H1 (cell line): ENCODE results near the gene KAT5. TPM values are rescaled to one million over a fixed set of nuclear protein-coding genes. Genes with fewer than 3 reads are reported as not detected.

ENCODE experiments used
- CTCF ChIA-PET: fragments of 300-600 bp; sonication (Branson Sonifier 250); formaldehyde crosslinking; loops from one replicate; lab custom pipeline; 2021; ENCODE audit not compliant: partially characterized antibody; lab: Charles Lee
- POLR2A ChIA-PET: fragments of 300-600 bp; sonication (Branson Sonifier 250); formaldehyde crosslinking; loops from one replicate; lab custom pipeline; 2021; ENCODE audit warnings: inconsistent platforms; ENCODE audit not compliant: partially characterized antibody; lab: Charles Lee
- DNase-seq, 2 experiments: peaks; one replicate each; pipeline versions ENCODE4 v3.0.0 to v3.0.0-alpha.2; 2010 to 2022; ENCODE audit warnings: low spot score in 2 of 2, low read depth in 1 of 2, mixed read lengths in 1 of 2
- FAIRE-seq: peaks from 2 replicates; lab custom pipeline; 2011; peaks lifted over from hg19 to GRCh38; lab: Jason Lieb, UNC
- H2AFZ ChIP-seq: 2 replicates; pipeline ENCODE4 v1.8.1; 2012; ENCODE audit warnings: low read length, inconsistent platforms
- H2AK5ac ChIP-seq: 2 replicates; pipeline ENCODE4 v1.6.1; 2013; ENCODE audit warnings: low read depth, low read length
- H2BK120ac ChIP-seq: replicated peaks from 2 replicates; pipeline ENCODE3; 2013; ENCODE audit warnings: low read depth, low read length, inconsistent platforms
- H2BK12ac ChIP-seq: 2 replicates; pipeline ENCODE4 v1.6.1; 2013; ENCODE audit warnings: low read depth, low read length
- H2BK15ac ChIP-seq: 2 replicates; pipeline ENCODE4 v1.6.1; 2013; ENCODE audit warnings: low read length
- H2BK20ac ChIP-seq: 2 replicates; pipeline ENCODE4 v1.6.1; 2013; ENCODE audit warnings: low read length
- H2BK5ac ChIP-seq: 2 replicates; pipeline ENCODE4 v1.6.1; 2013; ENCODE audit warnings: low read depth, low read length
- H3K14ac ChIP-seq: 2 replicates; pipeline ENCODE4 v1.6.1; 2013; ENCODE audit warnings: inconsistent platforms; ENCODE audit not compliant: insufficient read length
- H3K18ac ChIP-seq: 2 replicates; pipeline ENCODE4 v1.6.1; 2013; ENCODE audit warnings: low read length; ENCODE audit errors: extremely low read depth
- H3K23ac ChIP-seq: 2 replicates; pipeline ENCODE4 v1.6.1; 2013; ENCODE audit warnings: inconsistent platforms; ENCODE audit not compliant: insufficient read length
- H3K23me2 ChIP-seq: 2 replicates; pipeline ENCODE4 v1.6.1; 2013; ENCODE audit warnings: low read depth, low read length
- H3K27ac ChIP-seq: 2 replicates; pipeline ENCODE4 v1.6.1; 2011; ENCODE audit warnings: low read depth, low read length, inconsistent platforms
- H3K27me3 ChIP-seq, 4 experiments: replicated peaks in 1 of 4; 1 replicate in 1 of 4; 2 replicates in 3 of 4; pipeline versions ENCODE4 v1.6.1 to v1.8.1; 2011 to 2013; ENCODE audit warnings: low read length in 3 of 4, mild to moderate bottlenecking in 3 of 4, inconsistent platforms in 2 of 4, mixed read lengths in 2 of 4, moderate library complexity in 1 of 4; ENCODE audit not compliant: control insufficient read depth in 3 of 4, insufficient read depth in 3 of 4; ENCODE audit errors: extremely low read depth in 1 of 4
- H3K36me3 ChIP-seq, 4 experiments: 2 replicates each; pipeline versions ENCODE4 v1.6.1 to v1.8.1; 2011 to 2013; ENCODE audit warnings: mild to moderate bottlenecking in 4 of 4, low read length in 3 of 4, moderate library complexity in 2 of 4, control low read depth in 1 of 4, inconsistent platforms in 1 of 4; ENCODE audit not compliant: insufficient read depth in 4 of 4, control insufficient read depth in 2 of 4
- H3K4ac ChIP-seq: replicated peaks from 2 replicates; pipeline ENCODE3; 2013; ENCODE audit warnings: low read length, low read depth, mixed read lengths, inconsistent platforms; ENCODE audit not compliant: insufficient read length
- H3K4me1 ChIP-seq, 4 experiments: replicated peaks in 1 of 4; 1 replicate in 1 of 4; 2 replicates in 3 of 4; pipeline versions ENCODE4 v1.6.1 to v1.8.1; 2011 to 2013; ENCODE audit warnings: low read length in 3 of 4, inconsistent platforms in 2 of 4, mixed read lengths in 1 of 4; ENCODE audit not compliant: insufficient read depth in 4 of 4, control insufficient read depth in 3 of 4
- H3K4me2 ChIP-seq, 2 experiments: 2 replicates each; pipeline versions ENCODE4 v1.6.1 to v1.8.1; 2011 to 2013; ENCODE audit warnings: low read depth in 2 of 2, low read length in 2 of 2, control low read depth in 1 of 2, inconsistent platforms in 1 of 2, mild to moderate bottlenecking in 1 of 2; ENCODE audit not compliant: insufficient read depth in 1 of 2
- H3K4me3 ChIP-seq, 4 experiments: fragments of 200-600, 300-600 bp in 1 of 4; sonication (generic), shearing (Covaris generic), sonication (Bioruptor Twin) in 1 of 4; 2 replicates each; pipeline versions ENCODE4 v1.5.1 to v1.8.1; 2011 to 2016; ENCODE audit warnings: low read length in 4 of 4, low read depth in 3 of 4, control low read depth in 2 of 4, inconsistent platforms in 2 of 4, mild to moderate bottlenecking in 2 of 4, mixed read lengths in 1 of 4, moderate library complexity in 1 of 4; ENCODE audit not compliant: insufficient read depth in 2 of 4; ENCODE audit errors: extremely low read depth in 1 of 4
- H3K56ac ChIP-seq: replicated peaks from 2 replicates; pipeline ENCODE3; 2013; ENCODE audit warnings: low read depth, mild to moderate bottlenecking, mixed read lengths, low read length, inconsistent platforms; ENCODE audit not compliant: insufficient read length
- H3K79me1 ChIP-seq: 2 replicates; pipeline ENCODE4 v1.6.1; 2013; ENCODE audit warnings: low read depth, low read length, control low read depth
- H3K79me2 ChIP-seq, 2 experiments: 2 replicates each; pipeline versions ENCODE4 v1.6.1 to v1.8.1; 2012 to 2013; ENCODE audit warnings: low read length in 2 of 2, mild to moderate bottlenecking in 2 of 2, inconsistent platforms in 1 of 2; ENCODE audit not compliant: insufficient read depth in 2 of 2, control insufficient read depth in 1 of 2
- H3K9ac ChIP-seq, 4 experiments: replicated peaks in 1 of 4; 1 replicate in 1 of 4; 2 replicates in 3 of 4; pipeline versions ENCODE4 v1.6.1 to v1.8.1; 2011 to 2013; ENCODE audit warnings: low read depth in 3 of 4, low read length in 3 of 4, control low read depth in 2 of 4, mild to moderate bottlenecking in 2 of 4, moderate library complexity in 2 of 4, inconsistent platforms in 1 of 4; ENCODE audit errors: extremely low read depth in 1 of 4
- H3K9me3 ChIP-seq, 2 experiments: 2 replicates each; pipeline versions ENCODE4 v1.6.1 to v1.8.1; 2012 to 2013; ENCODE audit warnings: mild to moderate bottlenecking in 2 of 2, moderate library complexity in 2 of 2, control low read depth in 1 of 2, inconsistent platforms in 1 of 2, low read depth in 1 of 2, low read length in 1 of 2, mixed read lengths in 1 of 2; ENCODE audit not compliant: insufficient read depth in 2 of 2
- H4K20me1 ChIP-seq, 2 experiments: replicated peaks in 1 of 2; 2 replicates each; pipeline versions ENCODE3 to v1.8.1; 2011 to 2013; ENCODE audit warnings: inconsistent platforms in 2 of 2, low read length in 2 of 2, mild to moderate bottlenecking in 1 of 2; ENCODE audit not compliant: insufficient read depth in 2 of 2, control insufficient read depth in 1 of 2
- H4K5ac ChIP-seq: 2 replicates; pipeline ENCODE4 v1.6.1; 2013; ENCODE audit warnings: low read length, low read depth, mixed read lengths, inconsistent platforms; ENCODE audit not compliant: insufficient read length
- H4K8ac ChIP-seq: 2 replicates; pipeline ENCODE4 v1.8.0; 2013; ENCODE audit warnings: mild to moderate bottlenecking, moderate library complexity, low read length, inconsistent platforms; ENCODE audit not compliant: insufficient read depth; ENCODE audit errors: extremely low read depth
- H4K91ac ChIP-seq: replicated peaks from 2 replicates; pipeline ENCODE3; 2013; ENCODE audit warnings: low read length, mixed read lengths, inconsistent platforms; ENCODE audit not compliant: insufficient read length
- ASH2L ChIP-seq: fragments of 200-600, 300-600 bp; sonication (generic); IDR thresholded peaks from one replicate; pipeline ENCODE4 v1.7.1; 2017; ENCODE audit warnings: low read length
- GABPA ChIP-seq: IDR thresholded peaks from 2 replicates; pipeline ENCODE4 v1.6.1; 2011; ENCODE audit warnings: mild to moderate bottlenecking, low read length, moderate library complexity, borderline replicate concordance; ENCODE audit not compliant: insufficient read depth
- SUZ12 ChIP-seq: fragments of 200-600 bp; sonication (generic); IDR thresholded peaks from 2 replicates; pipeline ENCODE4 v1.6.1; 2012; ENCODE audit warnings: mild to moderate bottlenecking, inconsistent platforms, low read length, moderate library complexity, mixed read lengths
- TBP ChIP-seq: IDR thresholded peaks from 2 replicates; pipeline ENCODE4 v1.6.1; 2011; ENCODE audit warnings: low read depth, low read length, improper control_type of control experiment
- WGBS, 2 experiments: shearing (Covaris generic) in 1 of 2; methylation state at CpG; one replicate each; pipeline versions ENCODE4 v1.1.6 to v1.1.7; 2013 to 2015; ENCODE audit warnings: low lambda C conversion rate in 2 of 2, mixed read lengths in 2 of 2, inconsistent platforms in 1 of 2, low coverage in 1 of 2, missing lambda C conversion rate in 1 of 2; ENCODE audit not compliant: insufficient replicate concordance in 2 of 2, insufficient coverage in 1 of 2, insufficient read length in 1 of 2; ENCODE audit errors: extremely low coverage in 1 of 2, missing lambda C conversion rate in 1 of 2; 5-methylcytosine and 5-hydroxymethylcytosine counted together
- polyA plus RNA-seq, 7 experiments: library from polyadenylated mRNA; depleted of rRNA in 3 of 7; stranded (reverse) in 5 of 7; unstranded in 2 of 7; fragments of >200 nt in 5 of 7; fragments of 200-250 nt in 2 of 7; gene quantifications; 1 replicate in 5 of 7; 2 replicates in 1 of 7; 4 replicates in 1 of 7; pipeline versions ENCODE4 v1.2.1 to v1.2.3, GENCODE V29; 2011 to 2013; ENCODE audit warnings: missing spikeins in 2 of 7, mixed read lengths in 2 of 7
- total RNA-seq: library from RNA; stranded (reverse); fragmentation: NEBNext Ultra II Directional; extraction: Animal tissue kit (Norgen Biotek cat#: 25700); gene quantifications from 2 replicates; pipeline ENCODE4 v1.2.1, GENCODE V29; 2021

Gene KAT5
- total and polyA plus RNA-seq, 2 of the 8 experiments (the other 6 are each of a cell fraction or from before 2014, with no cell fraction given), result 26.7 to 37.4 TPM

DNA sequence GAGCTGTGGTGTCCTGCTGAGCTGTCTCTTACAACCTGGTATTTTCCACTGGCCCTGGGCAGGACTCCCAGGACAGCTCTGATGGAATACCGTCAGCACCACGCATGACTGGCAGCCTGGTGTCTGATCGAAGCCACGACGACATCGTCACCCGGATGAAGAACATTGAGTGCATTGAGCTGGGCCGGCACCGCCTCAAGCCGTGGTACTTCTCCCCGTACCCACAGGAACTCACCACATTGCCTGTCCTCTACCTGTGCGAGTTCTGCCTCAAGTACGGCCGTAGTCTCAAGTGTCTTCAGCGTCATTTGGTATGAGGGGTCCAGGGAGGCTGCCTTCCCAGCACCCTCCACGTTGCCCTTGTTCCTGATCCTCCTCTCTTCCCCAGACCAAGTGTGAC, 2.4 kb downstream of the KAT5 start:
- peaks cover 0 to 17% of the 10 kb centered on the region in 2 experiments for H4K20me1 ChIP-seq
- H2BK120ac ChIP-seq, result no peak overlapping the region
- no peak overlapping the region for H3K4me2 ChIP-seq
- no peak overlapping the region for H4K91ac ChIP-seq
- H2AK5ac ChIP-seq, result no peak overlapping the region
- H3K18ac ChIP-seq, result no peak overlapping the region
- no peak overlapping the region for H4K5ac ChIP-seq
- no peak overlapping the region for H2AFZ ChIP-seq
- TF ChIP-seq TBP, result no peak
- no peak for TF ChIP-seq GABPA
- no peak for TF ChIP-seq SUZ12
- no peak for TF ChIP-seq ASH2L
- H2BK12ac ChIP-seq, result no peak overlapping the region
- no peak overlapping the region for H3K4me3 ChIP-seq
- 97% methylated on average over 16 of the region's 16 CpGs; no CpG with 5 or more reads in 1 of the 2 experiments for WGBS, 2 experiments
- no peaks in the 10 kb centered on the region for H3K27me3 ChIP-seq
- no peak overlapping the region for H3K56ac ChIP-seq
- ChIA-PET CTCF (interaction anchor here (0.6 to 4.9 kb wide), 10 partner anchors 9 to 670 kb away, joined by 3 to 33 read pairs (median 5); partner anchors contain the start of gene FIBP), POLR2A (interaction anchor here (0.6 to 3.0 kb wide), 9 partner anchors 10 to 139 kb away, joined by 3 to 8 read pairs (median 4); no protein-coding TSS in a partner anchor)
- H3K79me1 ChIP-seq, result peaks cover 2% of the 10 kb centered on the region
- peaks cover 2 to 7% (median 3%) of the 10 kb centered on the region in 4 experiments; a peak in 3 of 7 replicates for H3K4me1 ChIP-seq
- no peak overlapping the region for H2BK20ac ChIP-seq
- H3K9me3 ChIP-seq, result no peaks in the 10 kb centered on the region
- H3K79me2 ChIP-seq, result 0 out of 4 replicates have a peak, but pooled peaks cover 0 to under 1% of the 10 kb centered on the region in 2 experiments
- no peak overlapping the region for H3K23ac ChIP-seq
- H2BK5ac ChIP-seq, result no peak overlapping the region
- no peak overlapping the region for H3K27ac ChIP-seq
- H3K9ac ChIP-seq, result no peak overlapping the region
- H3K23me2 ChIP-seq, result peaks cover 3% of the 10 kb centered on the region; the same call in 1 of the 2 replicates
- no peak overlapping the region for H4K8ac ChIP-seq
- peaks cover 23 to 44% (median 43%) of the 10 kb centered on the region in 4 experiments for H3K36me3 ChIP-seq
- H3K14ac ChIP-seq, result no peak overlapping the region
- FAIRE-seq (no peak), DNase-seq (no peak)
- H3K4ac ChIP-seq, result no peak overlapping the region
- no peak overlapping the region for H2BK15ac ChIP-seq
